ENCODE data around the gene MAP1LC3C.

The MAP1LC3C gene

GRCh38 chr1:242033447-242033846 is 34.5 kb upstream of the MAP1LC3C start:
- Histone ChIP-seq H3K9me2 (replicated peaks; ENCODE audit: insufficient read depth, low read length) (no peaks in the 10 kb centered on the region), H3K79me2 (ENCODE audit: low read length) (no peaks in the 10 kb centered on the region), H2AFZ (ENCODE audit: low read length) (no peak overlapping the region), H3K4me2 (ENCODE audit: low read depth, low read length) (no peak overlapping the region), H3K9me3 (replicated peaks; ENCODE audit: insufficient read depth, low read length) (no peaks in the 10 kb centered on the region), H3K4me1 (ENCODE audit: low read length) (no peaks in the 10 kb centered on the region), H3K36me3 (replicated peaks; ENCODE audit: insufficient read depth, low read length) (no peaks in the 10 kb centered on the region), H3F3A (ENCODE audit: insufficient read depth, low read length) (no peaks in the 10 kb centered on the region), H4K20me1 (ENCODE audit: insufficient read depth, low read length) (no peaks in the 10 kb centered on the region), H3K27me3 (replicated peaks; ENCODE audit: insufficient read depth, low read length) (no peaks in the 10 kb centered on the region), H3K4me3 (ENCODE audit: low read length) (no peak overlapping the region), H3K9ac (ENCODE audit: low read length) (no peak overlapping the region), H3K27ac (ENCODE audit: low read length) (no peak overlapping the region)
- DNase-seq, result no peak
- TF ChIP-seq EZH2phosphoT487 (IDR thresholded peaks at IDR 0.05; ENCODE audit: low read length), result no peak
- TF ChIP-seq EZH2 (optimal IDR thresholded peaks at IDR 0.05; ENCODE audit: low read depth, low read length), result no peak
- TF ChIP-seq, protein P1, sequence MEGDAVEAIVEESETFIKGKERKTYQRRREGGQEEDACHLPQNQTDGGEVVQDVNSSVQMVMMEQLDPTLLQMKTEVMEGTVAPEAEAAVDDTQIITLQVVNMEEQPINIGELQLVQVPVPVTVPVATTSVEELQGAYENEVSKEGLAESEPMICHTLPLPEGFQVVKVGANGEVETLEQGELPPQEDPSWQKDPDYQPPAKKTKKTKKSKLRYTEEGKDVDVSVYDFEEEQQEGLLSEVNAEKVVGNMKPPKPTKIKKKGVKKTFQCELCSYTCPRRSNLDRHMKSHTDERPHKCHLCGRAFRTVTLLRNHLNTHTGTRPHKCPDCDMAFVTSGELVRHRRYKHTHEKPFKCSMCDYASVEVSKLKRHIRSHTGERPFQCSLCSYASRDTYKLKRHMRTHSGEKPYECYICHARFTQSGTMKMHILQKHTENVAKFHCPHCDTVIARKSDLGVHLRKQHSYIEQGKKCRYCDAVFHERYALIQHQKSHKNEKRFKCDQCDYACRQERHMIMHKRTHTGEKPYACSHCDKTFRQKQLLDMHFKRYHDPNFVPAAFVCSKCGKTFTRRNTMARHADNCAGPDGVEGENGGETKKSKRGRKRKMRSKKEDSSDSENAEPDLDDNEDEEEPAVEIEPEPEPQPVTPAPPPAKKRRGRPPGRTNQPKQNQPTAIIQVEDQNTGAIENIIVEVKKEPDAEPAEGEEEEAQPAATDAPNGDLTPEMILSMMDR (IDR thresholded peaks at IDR 0.05; ENCODE audit: low read length), result no peak

DNA sequence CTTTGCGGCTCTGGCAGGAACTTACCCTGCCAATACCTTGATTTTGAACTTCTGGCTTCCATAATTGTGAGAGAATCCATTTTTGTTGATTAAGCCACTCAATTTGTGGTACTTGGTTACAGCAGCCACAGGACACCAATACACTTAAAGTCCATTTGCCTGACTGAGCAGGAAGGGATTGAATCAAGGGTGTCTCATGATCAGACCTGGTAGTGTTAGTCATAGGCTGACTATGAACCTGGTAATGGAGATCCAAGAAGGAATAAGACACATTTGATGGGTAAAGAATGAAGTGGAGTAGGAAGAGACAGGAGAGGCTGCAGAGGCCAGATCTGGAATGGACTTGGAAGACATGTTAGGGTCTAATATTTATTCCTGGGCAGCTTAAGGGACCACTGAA is 31.2 kb upstream of the MAP1LC3C start:
- Histone ChIP-seq H2AFZ (ENCODE audit: low read length) (no peak overlapping the region), H3K79me2 (ENCODE audit: low read length) (no peaks in the 10 kb centered on the region), H4K20me1 (ENCODE audit: insufficient read depth, low read length) (no peaks in the 10 kb centered on the region), H3K4me1 (ENCODE audit: low read length) (no peaks in the 10 kb centered on the region), H3F3A (ENCODE audit: insufficient read depth, low read length) (no peaks in the 10 kb centered on the region), H3K4me3 (ENCODE audit: low read length) (no peak overlapping the region), H3K9ac (ENCODE audit: low read length) (no peak overlapping the region), H3K27ac (ENCODE audit: low read length) (no peak overlapping the region), H3K9me3 (replicated peaks; ENCODE audit: insufficient read depth, low read length) (no peaks in the 10 kb centered on the region), H3K4me2 (ENCODE audit: low read depth, low read length) (no peak overlapping the region), H3K27me3 (replicated peaks; ENCODE audit: insufficient read depth, low read length) (no peaks in the 10 kb centered on the region), H3K9me2 (replicated peaks; ENCODE audit: insufficient read depth, low read length) (no peaks in the 10 kb centered on the region), H3K36me3 (replicated peaks; ENCODE audit: insufficient read depth, low read length) (no peaks in the 10 kb centered on the region)
- DNase-seq, result no peak
- TF ChIP-seq EZH2phosphoT487 (IDR thresholded peaks at IDR 0.05; ENCODE audit: low read length), result no peak
- TF ChIP-seq EZH2 (optimal IDR thresholded peaks at IDR 0.05; ENCODE audit: low read depth, low read length), result no peak
- TF ChIP-seq, protein P1 (IDR thresholded peaks at IDR 0.05; ENCODE audit: low read length), result no peak

DNA sequence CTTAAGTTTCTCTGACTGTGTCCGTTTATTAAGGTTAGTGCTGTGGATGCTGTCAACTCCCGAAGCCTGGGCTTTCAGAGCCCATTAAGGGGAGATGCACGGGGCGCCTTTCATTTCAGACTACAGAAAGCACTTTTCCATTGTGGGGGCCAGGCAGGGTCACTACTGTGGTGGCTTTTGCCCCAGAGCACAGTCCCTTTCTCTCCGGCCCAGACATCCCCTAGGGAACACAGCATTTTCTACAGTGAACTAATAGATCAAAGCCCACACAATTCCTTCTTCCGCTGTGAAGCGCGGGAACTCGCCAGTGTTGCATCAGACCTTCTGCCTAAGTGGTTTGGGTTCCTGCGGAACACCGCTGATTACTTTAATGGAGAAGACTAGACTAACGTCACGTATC is 26.8 kb upstream of the MAP1LC3C start:
- H3K27ac ChIP-seq (ENCODE audit: low read length), result no peak overlapping the region
- H3F3A ChIP-seq (ENCODE audit: insufficient read depth, low read length), result no peaks in the 10 kb centered on the region
- TF ChIP-seq EZH2phosphoT487 (IDR thresholded peaks at IDR 0.05; ENCODE audit: low read length) (no peak), EZH2 (optimal IDR thresholded peaks at IDR 0.05; ENCODE audit: low read depth, low read length) (no peak)
- TF ChIP-seq, protein P1 (IDR thresholded peaks at IDR 0.05; ENCODE audit: low read length), result no peak
- H3K27me3 ChIP-seq (replicated peaks; ENCODE audit: insufficient read depth, low read length), result no peaks in the 10 kb centered on the region
- no peak overlapping the region for H2AFZ ChIP-seq (ENCODE audit: low read length)
- no peaks in the 10 kb centered on the region for H3K79me2 ChIP-seq (ENCODE audit: low read length)
- DNase-seq, result no peak
- no peak overlapping the region for H3K9ac ChIP-seq (ENCODE audit: low read length)
- H4K20me1 ChIP-seq (ENCODE audit: insufficient read depth, low read length), result no peaks in the 10 kb centered on the region
- H3K36me3 ChIP-seq (replicated peaks; ENCODE audit: insufficient read depth, low read length), result no peaks in the 10 kb centered on the region
- H3K9me2 ChIP-seq (replicated peaks; ENCODE audit: insufficient read depth, low read length), result no peaks in the 10 kb centered on the region
- H3K4me2 ChIP-seq (ENCODE audit: low read depth, low read length), result no peak overlapping the region
- H3K4me1 ChIP-seq (ENCODE audit: low read length), result no peaks in the 10 kb centered on the region
- no peak overlapping the region for H3K4me3 ChIP-seq (ENCODE audit: low read length)
- H3K9me3 ChIP-seq (replicated peaks; ENCODE audit: insufficient read depth, low read length), result no peaks in the 10 kb centered on the region

Data from MM.1S (cell line).